SU-DHL-6 (cell line): ENCODE data around the gene NCDN.

Experiments used
- H2AFZ ChIP-seq: fragments of 200-600 bp; sonication (generic); 2 replicates; pipeline ENCODE4 v1.6.1; 2014; ENCODE audit warnings: low read depth, mild to moderate bottlenecking, moderate library complexity, mixed read lengths, antibody characterized with exemption, low read length; ENCODE audit not compliant: severe bottlenecking
- H3F3A ChIP-seq: fragments of 200-600 bp; shearing (Covaris generic); 2 replicates; pipeline ENCODE4 v1.6.0; 2016; ENCODE audit warnings: antibody characterized with exemption, mild to moderate bottlenecking; ENCODE audit not compliant: insufficient read depth
- H3K27ac ChIP-seq: fragments of 200-600 bp; sonication (generic); 2 replicates; pipeline ENCODE4 v1.5.1; 2016; ENCODE audit warnings: low read depth, mild to moderate bottlenecking, low read length, moderate library complexity, mixed read lengths
- H3K27me3 ChIP-seq: fragments of 200-600 bp; sonication (generic), shearing (Covaris generic); 2 replicates; pipeline ENCODE4 v1.6.0; 2014; ENCODE audit warnings: mild to moderate bottlenecking, low read length
- H3K36me3 ChIP-seq: fragments of 200-600 bp; sonication (generic); 2 replicates; pipeline ENCODE4 v1.6.1; 2014; ENCODE audit warnings: mild to moderate bottlenecking, low read length, mixed read lengths
- H3K4me2 ChIP-seq: fragments of 300-600, 200-600 bp; shearing (Covaris generic), sonication (generic); 2 replicates; pipeline ENCODE4 v1.6.0; 2014; ENCODE audit warnings: low read length, low read depth, mild to moderate bottlenecking; ENCODE audit not compliant: poor library complexity, severe bottlenecking
- H3K4me3 ChIP-seq: fragments of 200-600 bp; sonication (generic); 2 replicates; pipeline ENCODE4 v1.5.1; 2014; ENCODE audit warnings: antibody characterized with exemption, low read length, mild to moderate bottlenecking, mixed read lengths; ENCODE audit not compliant: insufficient read depth, poor library complexity, severe bottlenecking
- H3K79me2 ChIP-seq: fragments of 200-600 bp; sonication (generic); 2 replicates; pipeline ENCODE4 v1.6.1; 2014; ENCODE audit warnings: mild to moderate bottlenecking, low read length, moderate library complexity; ENCODE audit not compliant: insufficient read depth
- H3K9ac ChIP-seq: fragments of 200-600 bp; sonication (generic); 2 replicates; pipeline ENCODE4 v1.7.0; 2014; ENCODE audit warnings: mild to moderate bottlenecking, low read length
- H3K9me2 ChIP-seq: fragments of 200-600 bp; sonication (generic); replicated peaks from 2 replicates; pipeline ENCODE4 v1.6.1; 2014; ENCODE audit warnings: low read length; ENCODE audit not compliant: insufficient read depth
- H3K9me3 ChIP-seq: fragments of 200-600 bp; sonication (generic); 2 replicates; pipeline ENCODE4 v1.6.1; 2014; ENCODE audit warnings: low read length, mixed read lengths; ENCODE audit not compliant: insufficient read depth
- H4K20me1 ChIP-seq: fragments of 200-600 bp; sonication (generic); 2 replicates; pipeline ENCODE4 v1.6.1; 2014; ENCODE audit warnings: low read depth, mild to moderate bottlenecking, antibody characterized with exemption, low read length, moderate library complexity, mixed read lengths
- CTCF ChIP-seq: fragments of 200-600 bp; sonication (generic); IDR thresholded peaks from one replicate; pipeline ENCODE4 v1.5.1; 2017; ENCODE audit warnings: antibody characterized with exemption, mild to moderate bottlenecking, low read length, moderate library complexity; ENCODE audit not compliant: insufficient read depth, poor library complexity, severe bottlenecking
- EZH2phosphoT487 ChIP-seq: fragments of 200-600 bp; sonication (generic), shearing (Covaris generic); conservative IDR thresholded peaks from 2 replicates; pipeline ENCODE4 v1.6.1; 2018; ENCODE audit warnings: mild to moderate bottlenecking, antibody characterized with exemption, low read length, moderate library complexity, mixed read lengths

NCDN gene

GRCh38 chr1:35605071-35605866, 47.7 kb downstream of the NCDN start:
- peaks cover 31% of the 10 kb centered on the region; the same call in 1 of the 2 replicates for H3K36me3 ChIP-seq
- no peak overlapping the region for H3K4me2 ChIP-seq
- H2AFZ ChIP-seq: no peak overlapping the region
- H3K27me3 ChIP-seq: no peaks in the 10 kb centered on the region
- H3K9ac ChIP-seq: no peak overlapping the region
- H3K9me2 ChIP-seq: no peaks in the 10 kb centered on the region
- H3F3A ChIP-seq: no peaks in the 10 kb centered on the region
- no peaks in the 10 kb centered on the region for H3K9me3 ChIP-seq
- no peak overlapping the region for H3K27ac ChIP-seq
- H3K79me2 ChIP-seq: peaks cover 13% of the 10 kb centered on the region; the same call in 1 of the 2 replicates
- no peak for TF ChIP-seq EZH2phosphoT487
- TF ChIP-seq CTCF: no peak
- H4K20me1 ChIP-seq: no peaks in the 10 kb centered on the region
- no peak overlapping the region for H3K4me3 ChIP-seq

GRCh38 chr1:35605867-35606182, 48.2 kb downstream of the NCDN start:
- no peaks in the 10 kb centered on the region for H3K27me3 ChIP-seq
- peaks cover 16% of the 10 kb centered on the region for H3K79me2 ChIP-seq
- H2AFZ ChIP-seq: no peak overlapping the region
- H3K36me3 ChIP-seq: peaks cover 31% of the 10 kb centered on the region; the same call in 1 of the 2 replicates
- H4K20me1 ChIP-seq: no peaks in the 10 kb centered on the region
- no peak overlapping the region for H3K4me3 ChIP-seq
- H3K4me2 ChIP-seq: no peak overlapping the region
- H3F3A ChIP-seq: no peaks in the 10 kb centered on the region
- no peak overlapping the region for H3K9ac ChIP-seq
- no peak overlapping the region for H3K27ac ChIP-seq
- TF ChIP-seq CTCF (no peak), EZH2phosphoT487 (no peak)
- H3K9me2 ChIP-seq: no peaks in the 10 kb centered on the region
- no peaks in the 10 kb centered on the region for H3K9me3 ChIP-seq

GRCh38 chr1:35611655-35612054, 54.1 kb downstream of the NCDN start:
- Histone ChIP-seq H3K4me3 (no peak overlapping the region), H3K79me2 (peaks cover 58% of the 10 kb centered on the region), H3K9me3 (no peaks in the 10 kb centered on the region), H3F3A (no peaks in the 10 kb centered on the region), H4K20me1 (no peaks in the 10 kb centered on the region), H3K4me2 (no peak overlapping the region), H3K27me3 (no peaks in the 10 kb centered on the region), H3K9me2 (no peaks in the 10 kb centered on the region), H2AFZ (no peak overlapping the region), H3K27ac (no peak overlapping the region), H3K36me3 (peaks cover 20% of the 10 kb centered on the region; the same call in 1 of the 2 replicates), H3K9ac (no peak overlapping the region)
- TF ChIP-seq CTCF (no peak), EZH2phosphoT487 (no peak)
